GM18520 (cell line): Measurements from ENCODE around the gene MAGI2.
"Not testable (repeated sequence)": the region's sequence is repeated elsewhere in the genome, so short reads cannot be mapped to it uniquely, and the experiment has no call there.

Experiments used
- ATAC-seq: cut with Tn5 transposase; IDR thresholded peaks from one replicate; pipeline ENCODE4 v1.9.1; 2021; ENCODE audit not compliant: unreplicated experiment

Gene MAGI2

GRCh38 chr7:78329001-78329655, 1124.3 kb downstream of the MAGI2 start:
- ATAC-seq: no peak

GRCh38 chr7:78327718-78328117, 1125.7 kb downstream of the MAGI2 start:
- no peak for ATAC-seq

GRCh38 chr7:78326876-78327275, 1126.6 kb downstream of the MAGI2 start:
- no peak for ATAC-seq

- no peak for ATAC-seq
Measured at GRCh38 chr7:78326189-78326588, 1127.3 kb downstream of the MAGI2 start.

- no peak for ATAC-seq
Measured at GRCh38 chr7:78323118-78323517, 1130.3 kb downstream of the MAGI2 start.

GRCh38 chr7:78322231-78322630, 1131.2 kb downstream of the MAGI2 start:
- not testable (repeated sequence) for ATAC-seq

GRCh38 chr7:78317371-78317770, 1136.1 kb downstream of the MAGI2 start:
- no peak for ATAC-seq

- no peak for ATAC-seq
Measured at GRCh38 chr7:78316110-78316509, 1137.4 kb downstream of the MAGI2 start.

GRCh38 chr7:78315119-78315518, 1138.3 kb downstream of the MAGI2 start:
- ATAC-seq: no peak

- no peak for ATAC-seq
Measured at GRCh38 chr7:78311181-78311580, 1142.3 kb downstream of the MAGI2 start.

GRCh38 chr7:78307892-78308291, 1145.6 kb downstream of the MAGI2 start:
- no peak for ATAC-seq

- no peak for ATAC-seq
Measured at GRCh38 chr7:78306634-78307033, 1146.8 kb downstream of the MAGI2 start.

- ATAC-seq: no peak
Measured at GRCh38 chr7:78301407-78301806, 1152.1 kb downstream of the MAGI2 start.

- no peak for ATAC-seq
Measured at GRCh38 chr7:78299088-78299487, 1154.4 kb downstream of the MAGI2 start.

- no peak for ATAC-seq
Measured at GRCh38 chr7:78296644-78297371, 1156.7 kb downstream of the MAGI2 start.

GRCh38 chr7:78296046-78296597, 1157.3 kb downstream of the MAGI2 start:
- ATAC-seq: no peak

GRCh38 chr7:78289471-78289870, 1164.0 kb downstream of the MAGI2 start:
- ATAC-seq: not testable (repeated sequence)

- no peak for ATAC-seq
Measured at GRCh38 chr7:78284945-78285344, 1168.5 kb downstream of the MAGI2 start.

GRCh38 chr7:78280276-78280675, 1173.2 kb downstream of the MAGI2 start:
- no peak for ATAC-seq

GRCh38 chr7:78279457-78279856, 1174.0 kb downstream of the MAGI2 start:
- no peak for ATAC-seq

GRCh38 chr7:78279032-78279431, 1174.4 kb downstream of the MAGI2 start:
- ATAC-seq: no peak

- ATAC-seq: no peak
Measured at GRCh38 chr7:78267141-78267540, 1186.3 kb downstream of the MAGI2 start.
